Epithelial cell of esophagus (primary cell): Measurements from ENCODE around the gene RANBP3.

Experiments used
- DNase-seq: peaks from one replicate; pipeline ENCODE4 v3.0.0; 2010; ENCODE audit warnings: low read depth
- H3K4me3 ChIP-seq: 2 replicates; pipeline ENCODE4 v1.5.1; 2011; ENCODE audit warnings: mild to moderate bottlenecking, low read length, control low read depth
- CTCF ChIP-seq: IDR thresholded peaks from 2 replicates; pipeline ENCODE4 v1.5.1; 2011; ENCODE audit warnings: low read depth, mild to moderate bottlenecking, low read length, control low read depth, inconsistent platforms; ENCODE audit not compliant: insufficient read depth; ENCODE audit errors: missing control alignments

RANBP3 gene

GRCh38 chr19:5969476-5969875 is 8.5 kb downstream of the RANBP3 start:
- no peak for DNase-seq
- H3K4me3 ChIP-seq: no peak overlapping the region
- no peak for TF ChIP-seq CTCF

GRCh38 chr19:5968431-5969373 is 9.2 kb downstream of the RANBP3 start:
- no peak for TF ChIP-seq CTCF
- DNase-seq: peak; percentile 89
- no peak overlapping the region for H3K4me3 ChIP-seq

GRCh38 chr19:5967994-5968430 is 9.9 kb downstream of the RANBP3 start:
- no peak overlapping the region for H3K4me3 ChIP-seq
- DNase-seq: peak; percentile 85

GRCh38 chr19:5967571-5967970 is 10.4 kb downstream of the RANBP3 start:
- no peak for DNase-seq
- TF ChIP-seq CTCF: no peak
- no peak overlapping the region for H3K4me3 ChIP-seq

More at GRCh38 chr19:5967994-5968430, 9.9 kb downstream of the RANBP3 start:
- TF ChIP-seq CTCF: peak; percentile 92

- no peak overlapping the region for H3K4me3 ChIP-seq
- no peak for TF ChIP-seq CTCF
- no peak for DNase-seq
Observed at GRCh38 chr19:5966941-5967340, 11.0 kb downstream of the RANBP3 start.

GRCh38 chr19:5966215-5966614 is 11.7 kb downstream of the RANBP3 start:
- DNase-seq: no peak
- H3K4me3 ChIP-seq: no peak overlapping the region
- no peak for TF ChIP-seq CTCF

- DNase-seq: no peak
- no peak for TF ChIP-seq CTCF
- H3K4me3 ChIP-seq: no peak overlapping the region
Observed at GRCh38 chr19:5964816-5965565, 12.9 kb downstream of the RANBP3 start.
